ENCODE measurements around the gene CCDC33. TPM values are rescaled to one million over a fixed set of nuclear protein-coding genes. Genes with fewer than 3 reads are reported as not detected.

CCDC33 gene
- total RNA-seq, 1 experiment from 2014 or later, result not detected

DNA sequence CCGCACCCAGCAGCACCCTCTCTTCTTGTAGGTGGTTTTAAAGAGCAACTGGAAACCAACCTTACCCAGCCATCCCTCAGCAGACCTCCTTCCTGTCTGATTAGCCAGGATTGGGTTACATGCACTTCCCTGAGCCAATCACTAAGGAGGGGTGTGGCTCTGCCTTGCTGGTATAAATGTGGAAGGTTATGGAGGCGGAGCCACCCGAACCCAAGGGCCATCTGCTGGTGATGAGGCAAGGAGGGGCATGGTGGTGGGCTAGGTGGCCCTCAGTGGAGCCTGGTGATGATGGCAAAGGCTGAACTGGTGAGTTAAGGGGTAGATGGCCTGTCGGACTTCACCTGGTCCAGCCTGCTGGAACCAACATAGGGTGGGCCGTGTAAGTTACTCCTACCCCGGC is 39.8 kb downstream of the CCDC33 start:
- Histone ChIP-seq H3K9me3 (ENCODE audit: control insufficient read depth, insufficient read depth, low read depth, low read length) (no peaks in the 10 kb centered on the region), H3K4me1 (ENCODE audit: control insufficient read depth, insufficient read depth, low read length) (no peaks in the 10 kb centered on the region), H3K27me3 (ENCODE audit: control insufficient read depth, insufficient read depth, low read length) (no peaks in the 10 kb centered on the region; the same call in 1 of the 2 replicates), H3K27ac (ENCODE audit: low read length) (no peak overlapping the region), H3K4me3 (ENCODE audit: low read depth in 2 of 2, low read length in 2 of 2) (no peak overlapping the region), H3K36me3 (ENCODE audit: control insufficient read depth, insufficient read depth, low read length) (no peaks in the 10 kb centered on the region)
- POLR2A ChIA-PET, result no interaction called here
- DNase-seq (ENCODE audit: low read depth, low spot score) (no peak), ATAC-seq (no peak)
- no TSS peak for BruUV-seq (replicated peaks)
- no peak for TF ChIP-seq TCF7L2 (IDR thresholded peaks at IDR 0.05; ENCODE audit: low read depth, low read length)
- TF ChIP-seq, protein P1, sequence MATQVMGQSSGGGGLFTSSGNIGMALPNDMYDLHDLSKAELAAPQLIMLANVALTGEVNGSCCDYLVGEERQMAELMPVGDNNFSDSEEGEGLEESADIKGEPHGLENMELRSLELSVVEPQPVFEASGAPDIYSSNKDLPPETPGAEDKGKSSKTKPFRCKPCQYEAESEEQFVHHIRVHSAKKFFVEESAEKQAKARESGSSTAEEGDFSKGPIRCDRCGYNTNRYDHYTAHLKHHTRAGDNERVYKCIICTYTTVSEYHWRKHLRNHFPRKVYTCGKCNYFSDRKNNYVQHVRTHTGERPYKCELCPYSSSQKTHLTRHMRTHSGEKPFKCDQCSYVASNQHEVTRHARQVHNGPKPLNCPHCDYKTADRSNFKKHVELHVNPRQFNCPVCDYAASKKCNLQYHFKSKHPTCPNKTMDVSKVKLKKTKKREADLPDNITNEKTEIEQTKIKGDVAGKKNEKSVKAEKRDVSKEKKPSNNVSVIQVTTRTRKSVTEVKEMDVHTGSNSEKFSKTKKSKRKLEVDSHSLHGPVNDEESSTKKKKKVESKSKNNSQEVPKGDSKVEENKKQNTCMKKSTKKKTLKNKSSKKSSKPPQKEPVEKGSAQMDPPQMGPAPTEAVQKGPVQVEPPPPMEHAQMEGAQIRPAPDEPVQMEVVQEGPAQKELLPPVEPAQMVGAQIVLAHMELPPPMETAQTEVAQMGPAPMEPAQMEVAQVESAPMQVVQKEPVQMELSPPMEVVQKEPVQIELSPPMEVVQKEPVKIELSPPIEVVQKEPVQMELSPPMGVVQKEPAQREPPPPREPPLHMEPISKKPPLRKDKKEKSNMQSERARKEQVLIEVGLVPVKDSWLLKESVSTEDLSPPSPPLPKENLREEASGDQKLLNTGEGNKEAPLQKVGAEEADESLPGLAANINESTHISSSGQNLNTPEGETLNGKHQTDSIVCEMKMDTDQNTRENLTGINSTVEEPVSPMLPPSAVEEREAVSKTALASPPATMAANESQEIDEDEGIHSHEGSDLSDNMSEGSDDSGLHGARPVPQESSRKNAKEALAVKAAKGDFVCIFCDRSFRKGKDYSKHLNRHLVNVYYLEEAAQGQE (IDR thresholded peaks at IDR 0.05; ENCODE audit: insufficient read depth in 1 of 2, low read depth in 2 of 2, low read length in 1 of 2), result no peak
- TF ChIP-seq, protein P2, sequence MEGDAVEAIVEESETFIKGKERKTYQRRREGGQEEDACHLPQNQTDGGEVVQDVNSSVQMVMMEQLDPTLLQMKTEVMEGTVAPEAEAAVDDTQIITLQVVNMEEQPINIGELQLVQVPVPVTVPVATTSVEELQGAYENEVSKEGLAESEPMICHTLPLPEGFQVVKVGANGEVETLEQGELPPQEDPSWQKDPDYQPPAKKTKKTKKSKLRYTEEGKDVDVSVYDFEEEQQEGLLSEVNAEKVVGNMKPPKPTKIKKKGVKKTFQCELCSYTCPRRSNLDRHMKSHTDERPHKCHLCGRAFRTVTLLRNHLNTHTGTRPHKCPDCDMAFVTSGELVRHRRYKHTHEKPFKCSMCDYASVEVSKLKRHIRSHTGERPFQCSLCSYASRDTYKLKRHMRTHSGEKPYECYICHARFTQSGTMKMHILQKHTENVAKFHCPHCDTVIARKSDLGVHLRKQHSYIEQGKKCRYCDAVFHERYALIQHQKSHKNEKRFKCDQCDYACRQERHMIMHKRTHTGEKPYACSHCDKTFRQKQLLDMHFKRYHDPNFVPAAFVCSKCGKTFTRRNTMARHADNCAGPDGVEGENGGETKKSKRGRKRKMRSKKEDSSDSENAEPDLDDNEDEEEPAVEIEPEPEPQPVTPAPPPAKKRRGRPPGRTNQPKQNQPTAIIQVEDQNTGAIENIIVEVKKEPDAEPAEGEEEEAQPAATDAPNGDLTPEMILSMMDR (IDR thresholded peaks at IDR 0.05), result no peak
- no peak for TF ChIP-seq POLR2AphosphoS5 (IDR thresholded peaks at IDR 0.05; ENCODE audit: low read depth, low read length)
- TF ChIP-seq SIN3A (IDR thresholded peaks at IDR 0.05; ENCODE audit: borderline replicate concordance, insufficient read depth, low read depth, low read length), result no peak
- intact Hi-C loops (cut with micrococcal nuclease; ENCODE audit: unreplicated experiment) (no loop called here), in situ Hi-C loops (cut with HindIII; ENCODE audit: low pct_unique_long_range_greater_than_20kb, low sequenced_read_pairs) (no loop called here)
- CTCF ChIA-PET, result no interaction called here

GRCh38 chr15:74276560-74276959 is 40.4 kb downstream of the CCDC33 start:
- DNase-seq (ENCODE audit: low read depth, low spot score), result no peak
- no peak for ATAC-seq
- Histone ChIP-seq H3K4me3 (ENCODE audit: low read depth in 2 of 2, low read length in 2 of 2) (no peak overlapping the region), H3K4me1 (ENCODE audit: control insufficient read depth, insufficient read depth, low read length) (no peaks in the 10 kb centered on the region), H3K9me3 (ENCODE audit: control insufficient read depth, insufficient read depth, low read depth, low read length) (no peaks in the 10 kb centered on the region), H3K36me3 (ENCODE audit: control insufficient read depth, insufficient read depth, low read length) (no peaks in the 10 kb centered on the region), H3K27me3 (ENCODE audit: control insufficient read depth, insufficient read depth, low read length) (no peaks in the 10 kb centered on the region; the same call in 1 of the 2 replicates), H3K27ac (ENCODE audit: low read length) (no peak overlapping the region)
- BruUV-seq (replicated peaks), result no TSS peak
- TF ChIP-seq SIN3A (IDR thresholded peaks at IDR 0.05; ENCODE audit: borderline replicate concordance, insufficient read depth, low read depth, low read length), result no peak
- TF ChIP-seq TCF7L2 (IDR thresholded peaks at IDR 0.05; ENCODE audit: low read depth, low read length), result no peak
- TF ChIP-seq, protein P2 (IDR thresholded peaks at IDR 0.05), result no peak
- TF ChIP-seq, protein P1 (IDR thresholded peaks at IDR 0.05; ENCODE audit: insufficient read depth in 1 of 2, low read depth in 2 of 2, low read length in 1 of 2), result no peak
- TF ChIP-seq POLR2AphosphoS5 (IDR thresholded peaks at IDR 0.05; ENCODE audit: low read depth, low read length), result no peak
- intact Hi-C loops (cut with micrococcal nuclease; ENCODE audit: unreplicated experiment) (no loop called here), in situ Hi-C loops (cut with HindIII; ENCODE audit: low pct_unique_long_range_greater_than_20kb, low sequenced_read_pairs) (no loop called here)
- ChIA-PET POLR2A (no interaction called here), CTCF (interaction anchor here (0.6 kb wide), 1 partner anchor 44 kb away, joined by 3 read pairs; no protein-coding TSS in a partner anchor)

Data from Panc1 (cell line).